Liver (tissue), 9 donors: ENCODE data around the gene AHRR. TPM values are rescaled to one million over a fixed set of nuclear protein-coding genes. Genes with fewer than 3 reads are reported as not detected.

Source experiments
- DNase-seq: peaks from one replicate; pipeline ENCODE4 v3.0.0-alpha.2; 2017; ENCODE audit warnings: low spot score
- H3K27ac ChIP-seq, 2 donors: one replicate each; pipeline ENCODE4 v1.7.0; 2013; ENCODE audit warnings: inconsistent platforms in 2 of 2, low read length in 2 of 2, control low read depth in 1 of 2, low read depth in 1 of 2, mild to moderate bottlenecking in 1 of 2
- H3K27me3 ChIP-seq, 4 donors: one replicate each; pipeline versions ENCODE4 v1.6.1 to v1.7.0; 2013; ENCODE audit warnings: low read length in 3 of 4, inconsistent platforms in 1 of 4, mild to moderate bottlenecking in 1 of 4, moderate library complexity in 1 of 4; ENCODE audit not compliant: control insufficient read depth in 4 of 4, insufficient read depth in 4 of 4
- H3K36me3 ChIP-seq, 4 donors: one replicate each; pipeline versions ENCODE4 v1.6.1 to v1.7.0; 2013; ENCODE audit warnings: low read length in 3 of 4, mild to moderate bottlenecking in 3 of 4, low read depth in 1 of 4, moderate library complexity in 1 of 4; ENCODE audit not compliant: control insufficient read depth in 4 of 4, insufficient read depth in 3 of 4
- H3K4me1 ChIP-seq, 4 donors: one replicate each; pipeline versions ENCODE4 v1.6.1 to v1.7.0; 2013; ENCODE audit warnings: low read length in 3 of 4, mild to moderate bottlenecking in 3 of 4, moderate library complexity in 1 of 4; ENCODE audit not compliant: control insufficient read depth in 4 of 4, insufficient read depth in 4 of 4
- H3K4me3 ChIP-seq, 3 donors: one replicate each; pipeline versions ENCODE4 v1.6.1 to v1.7.0; 2013; ENCODE audit warnings: low read length in 3 of 3, control low read depth in 1 of 3, low read depth in 1 of 3, mild to moderate bottlenecking in 1 of 3
- H3K9ac ChIP-seq, 2 donors: one replicate each; pipeline ENCODE4 v1.7.0; 2013; ENCODE audit warnings: low read length in 2 of 2, mild to moderate bottlenecking in 2 of 2, moderate library complexity in 2 of 2, control low read depth in 1 of 2, low read depth in 1 of 2
- H3K9me3 ChIP-seq, 4 donors: one replicate each; pipeline versions ENCODE4 v1.6.1 to v1.7.0; 2013; ENCODE audit warnings: low read length in 3 of 4; ENCODE audit not compliant: control insufficient read depth in 4 of 4
- EGR1 ChIP-seq, 2 donors: IDR thresholded peaks; 2 replicates each; pipeline ENCODE4 v1.6.1; 2016 to 2018; ENCODE audit warnings: antibody characterized with exemption in 2 of 2, low read depth in 2 of 2
- FOXA1 ChIP-seq: IDR thresholded peaks from 2 replicates; pipeline ENCODE4 v1.6.1; 2016; ENCODE audit warnings: antibody characterized with exemption
- FOXA2 ChIP-seq: IDR thresholded peaks from 2 replicates; pipeline ENCODE4 v1.6.1; 2016; ENCODE audit warnings: antibody characterized with exemption
- GABPA ChIP-seq, 2 donors: IDR thresholded peaks in 1 of 2; conservative IDR thresholded peaks in 1 of 2; 2 replicates each; pipeline ENCODE4 v1.6.1; 2016; ENCODE audit warnings: antibody characterized with exemption in 2 of 2, mild to moderate bottlenecking in 1 of 2, moderate library complexity in 1 of 2
- HNF4A ChIP-seq, 2 donors: conservative IDR thresholded peaks; 2 replicates each; pipeline ENCODE4 v1.6.1; 2016; ENCODE audit warnings: antibody characterized with exemption in 2 of 2, mild to moderate bottlenecking in 2 of 2
- HNF4G ChIP-seq: IDR thresholded peaks from 2 replicates; pipeline ENCODE4 v1.6.1; 2016; ENCODE audit warnings: antibody characterized with exemption
- JUND ChIP-seq, 2 donors: IDR thresholded peaks; 2 replicates each; pipeline ENCODE4 v1.6.1; 2016; ENCODE audit warnings: antibody characterized with exemption in 2 of 2
- NR2F2 ChIP-seq: IDR thresholded peaks from 2 replicates; pipeline ENCODE4 v1.6.1; 2016; ENCODE audit warnings: antibody characterized with exemption
- RAD21 ChIP-seq, 2 donors: IDR thresholded peaks; 2 replicates each; pipeline ENCODE4 v1.6.1; 2016; ENCODE audit warnings: antibody characterized with exemption in 2 of 2, mild to moderate bottlenecking in 2 of 2
- RXRA ChIP-seq, 2 donors: IDR thresholded peaks; 2 replicates each; pipeline ENCODE4 v1.6.1; 2017 to 2018; ENCODE audit warnings: antibody characterized with exemption in 2 of 2, mild to moderate bottlenecking in 1 of 2
- SP1 ChIP-seq: IDR thresholded peaks from 2 replicates; pipeline ENCODE4 v1.6.1; 2018; ENCODE audit warnings: antibody characterized with exemption, mild to moderate bottlenecking
- TAF1 ChIP-seq: conservative IDR thresholded peaks from 2 replicates; pipeline ENCODE4 v1.6.1; 2016; ENCODE audit warnings: antibody characterized with exemption, mild to moderate bottlenecking
- YY1 ChIP-seq: IDR thresholded peaks from 2 replicates; pipeline ENCODE4 v1.6.1; 2016; ENCODE audit warnings: antibody characterized with exemption, mild to moderate bottlenecking
- ZBTB33 ChIP-seq: IDR thresholded peaks from 2 replicates; pipeline ENCODE4 v1.6.1; 2016; ENCODE audit warnings: antibody characterized with exemption
- WGBS: extraction: QIAGEN DNeasy Blood & Tissue Kit; methylation state at CpG from one replicate; pipeline ENCODE4 v1.1.7; 2013; 5-methylcytosine and 5-hydroxymethylcytosine counted together
- polyA plus RNA-seq, 2 donors: library from polyadenylated mRNA; stranded (reverse) in 1 of 2; unstranded in 1 of 2; fragments of 200-250 nt in 1 of 2; fragments of >200 nt in 1 of 2; fragmentation: Nextera tagmentation in 1 of 2; extraction: Ambion mirVana in 1 of 2; gene quantifications; one replicate each; pipeline versions ENCODE4 v1.2.1 to v1.2.3, GENCODE V29; 2013 to 2015
- total RNA-seq, 2 donors: library from RNA; depleted of rRNA; stranded (reverse); fragments of >200 nt; gene quantifications; one replicate each; pipeline ENCODE4 v1.2.3, GENCODE V29; 2014
- TF ChIP-seq, protein P1 (sequence below): IDR thresholded peaks from 2 replicates; pipeline ENCODE4 v1.6.1; 2016; ENCODE audit warnings: antibody characterized with exemption, mild to moderate bottlenecking
- TF ChIP-seq, protein P2 (sequence below): IDR thresholded peaks from 2 replicates; pipeline ENCODE4 v1.6.1; 2016; ENCODE audit warnings: antibody characterized with exemption
- TF ChIP-seq, protein P3 (sequence below): fragments of 150-350 bp; IDR thresholded peaks from 2 replicates; pipeline ENCODE4 v1.5.1; 2017; ENCODE audit warnings: improper control_type of control experiment, low read depth, low read length; ENCODE audit not compliant: missing input control
- TF ChIP-seq, protein P4 (sequence below): IDR thresholded peaks from 2 replicates; pipeline ENCODE4 v1.6.1; 2016; ENCODE audit warnings: antibody characterized with exemption
- donor health status: healthy.
- donor health status: healthy.
- donor health status: healthy.
- donor health status: healthy.
- donor health status: healthy.

Gene AHRR
- total and polyA plus RNA-seq, 4 donors = 0.15 to 0.47 (median 0.24) TPM

DNA sequence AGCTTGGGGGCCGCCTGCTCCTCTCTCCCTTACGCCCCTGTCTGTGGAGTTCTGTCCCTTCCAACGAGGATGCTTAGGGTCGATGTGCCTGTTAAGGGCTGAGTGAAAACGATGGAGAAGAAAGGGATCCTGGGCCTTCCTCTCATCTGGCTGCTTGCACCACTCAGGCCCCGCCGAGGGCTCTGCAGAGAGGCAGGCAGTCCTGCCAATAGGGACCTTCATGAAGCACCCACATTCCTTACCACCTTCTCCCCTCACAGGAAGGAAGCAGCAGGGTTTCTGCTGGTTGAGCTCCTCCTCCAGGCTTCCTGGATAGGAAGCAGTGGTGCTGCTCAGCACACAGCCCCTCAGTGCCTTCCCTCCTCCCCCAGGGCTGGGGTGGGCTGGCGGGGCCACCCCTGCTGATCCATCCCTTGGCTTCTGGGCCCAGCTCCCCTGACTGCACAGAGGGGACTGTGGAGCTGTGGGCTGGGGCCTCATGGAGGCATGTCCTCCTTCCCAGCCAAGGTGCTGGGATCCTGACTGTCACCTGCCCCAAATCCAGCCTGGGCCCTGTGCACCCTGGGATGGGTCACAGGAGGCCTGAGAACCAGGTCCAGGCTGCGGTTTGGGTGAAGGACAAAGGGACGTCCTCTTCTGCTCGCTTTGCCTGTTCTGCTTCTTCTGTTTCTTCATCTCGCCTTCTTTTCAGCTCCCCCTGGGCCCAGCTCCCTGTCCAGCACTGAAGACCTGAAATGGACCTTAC, 50.5 kb downstream of the AHRR start:
- no peak overlapping the region for H3K4me3 ChIP-seq
- no peaks in the 10 kb centered on the region for H3K36me3 ChIP-seq
- 75% methylated on average over 12 of the region's 12 CpGs for WGBS
- H3K9me3 ChIP-seq = no peaks in the 10 kb centered on the region
- no peak overlapping the region for H3K9ac ChIP-seq
- no peak for TF ChIP-seq EGR1 (IDR thresholded peaks at IDR 0.05; ENCODE audit: low read depth in 2 of 2)
- TF ChIP-seq TAF1 = no peak
- TF ChIP-seq, protein P1, sequence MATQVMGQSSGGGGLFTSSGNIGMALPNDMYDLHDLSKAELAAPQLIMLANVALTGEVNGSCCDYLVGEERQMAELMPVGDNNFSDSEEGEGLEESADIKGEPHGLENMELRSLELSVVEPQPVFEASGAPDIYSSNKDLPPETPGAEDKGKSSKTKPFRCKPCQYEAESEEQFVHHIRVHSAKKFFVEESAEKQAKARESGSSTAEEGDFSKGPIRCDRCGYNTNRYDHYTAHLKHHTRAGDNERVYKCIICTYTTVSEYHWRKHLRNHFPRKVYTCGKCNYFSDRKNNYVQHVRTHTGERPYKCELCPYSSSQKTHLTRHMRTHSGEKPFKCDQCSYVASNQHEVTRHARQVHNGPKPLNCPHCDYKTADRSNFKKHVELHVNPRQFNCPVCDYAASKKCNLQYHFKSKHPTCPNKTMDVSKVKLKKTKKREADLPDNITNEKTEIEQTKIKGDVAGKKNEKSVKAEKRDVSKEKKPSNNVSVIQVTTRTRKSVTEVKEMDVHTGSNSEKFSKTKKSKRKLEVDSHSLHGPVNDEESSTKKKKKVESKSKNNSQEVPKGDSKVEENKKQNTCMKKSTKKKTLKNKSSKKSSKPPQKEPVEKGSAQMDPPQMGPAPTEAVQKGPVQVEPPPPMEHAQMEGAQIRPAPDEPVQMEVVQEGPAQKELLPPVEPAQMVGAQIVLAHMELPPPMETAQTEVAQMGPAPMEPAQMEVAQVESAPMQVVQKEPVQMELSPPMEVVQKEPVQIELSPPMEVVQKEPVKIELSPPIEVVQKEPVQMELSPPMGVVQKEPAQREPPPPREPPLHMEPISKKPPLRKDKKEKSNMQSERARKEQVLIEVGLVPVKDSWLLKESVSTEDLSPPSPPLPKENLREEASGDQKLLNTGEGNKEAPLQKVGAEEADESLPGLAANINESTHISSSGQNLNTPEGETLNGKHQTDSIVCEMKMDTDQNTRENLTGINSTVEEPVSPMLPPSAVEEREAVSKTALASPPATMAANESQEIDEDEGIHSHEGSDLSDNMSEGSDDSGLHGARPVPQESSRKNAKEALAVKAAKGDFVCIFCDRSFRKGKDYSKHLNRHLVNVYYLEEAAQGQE = no peak
- no peak for TF ChIP-seq ZBTB33
- TF ChIP-seq YY1 = no peak
- no peak for TF ChIP-seq JUND (IDR thresholded peaks at IDR 0.05)
- TF ChIP-seq HNF4G = no peak
- no peak for TF ChIP-seq RXRA (IDR thresholded peaks at IDR 0.05)
- no peak for TF ChIP-seq RAD21 (IDR thresholded peaks at IDR 0.05)
- no peak for TF ChIP-seq FOXA1
- TF ChIP-seq, protein P2, sequence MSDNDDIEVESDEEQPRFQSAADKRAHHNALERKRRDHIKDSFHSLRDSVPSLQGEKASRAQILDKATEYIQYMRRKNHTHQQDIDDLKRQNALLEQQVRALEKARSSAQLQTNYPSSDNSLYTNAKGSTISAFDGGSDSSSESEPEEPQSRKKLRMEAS = no peak
- TF ChIP-seq, protein P3, sequence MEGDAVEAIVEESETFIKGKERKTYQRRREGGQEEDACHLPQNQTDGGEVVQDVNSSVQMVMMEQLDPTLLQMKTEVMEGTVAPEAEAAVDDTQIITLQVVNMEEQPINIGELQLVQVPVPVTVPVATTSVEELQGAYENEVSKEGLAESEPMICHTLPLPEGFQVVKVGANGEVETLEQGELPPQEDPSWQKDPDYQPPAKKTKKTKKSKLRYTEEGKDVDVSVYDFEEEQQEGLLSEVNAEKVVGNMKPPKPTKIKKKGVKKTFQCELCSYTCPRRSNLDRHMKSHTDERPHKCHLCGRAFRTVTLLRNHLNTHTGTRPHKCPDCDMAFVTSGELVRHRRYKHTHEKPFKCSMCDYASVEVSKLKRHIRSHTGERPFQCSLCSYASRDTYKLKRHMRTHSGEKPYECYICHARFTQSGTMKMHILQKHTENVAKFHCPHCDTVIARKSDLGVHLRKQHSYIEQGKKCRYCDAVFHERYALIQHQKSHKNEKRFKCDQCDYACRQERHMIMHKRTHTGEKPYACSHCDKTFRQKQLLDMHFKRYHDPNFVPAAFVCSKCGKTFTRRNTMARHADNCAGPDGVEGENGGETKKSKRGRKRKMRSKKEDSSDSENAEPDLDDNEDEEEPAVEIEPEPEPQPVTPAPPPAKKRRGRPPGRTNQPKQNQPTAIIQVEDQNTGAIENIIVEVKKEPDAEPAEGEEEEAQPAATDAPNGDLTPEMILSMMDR = no peak
- no peak for TF ChIP-seq HNF4A (conservative IDR thresholded peaks at IDR 0.05)
- TF ChIP-seq, protein P4, sequence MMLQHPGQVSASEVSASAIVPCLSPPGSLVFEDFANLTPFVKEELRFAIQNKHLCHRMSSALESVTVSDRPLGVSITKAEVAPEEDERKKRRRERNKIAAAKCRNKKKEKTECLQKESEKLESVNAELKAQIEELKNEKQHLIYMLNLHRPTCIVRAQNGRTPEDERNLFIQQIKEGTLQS = no peak
- no peak for TF ChIP-seq SP1
- TF ChIP-seq GABPA (IDR thresholded peaks at IDR 0.05 in 1 of 2, conservative IDR thresholded peaks at IDR 0.05 in 1 of 2) = no peak
- TF ChIP-seq FOXA2 = no peak
- no peak for TF ChIP-seq NR2F2
- peak; percentile 31 for DNase-seq
- H3K27ac ChIP-seq = no peak overlapping the region
- H3K4me1 ChIP-seq = peaks cover 0 to 3% (median 0%) of the 10 kb centered on the region in 4 donors
- no peaks in the 10 kb centered on the region for H3K27me3 ChIP-seq
